Ramos (cell line): ENCODE measurements around the gene PRKAA1.
"Not testable (repeated sequence)": the region's sequence is repeated elsewhere in the genome, so short reads cannot be mapped to it uniquely, and the experiment has no call there.

Experiments
- in situ Hi-C: fragments of 300-500 bp; cut with MboI; formaldehyde crosslinking; loops from one replicate; pipeline ENCODE4 v1.14.3; 2022; ENCODE audit warnings: low sequenced_read_pairs; ENCODE audit not compliant: unreplicated experiment

The PRKAA1 gene

DNA sequence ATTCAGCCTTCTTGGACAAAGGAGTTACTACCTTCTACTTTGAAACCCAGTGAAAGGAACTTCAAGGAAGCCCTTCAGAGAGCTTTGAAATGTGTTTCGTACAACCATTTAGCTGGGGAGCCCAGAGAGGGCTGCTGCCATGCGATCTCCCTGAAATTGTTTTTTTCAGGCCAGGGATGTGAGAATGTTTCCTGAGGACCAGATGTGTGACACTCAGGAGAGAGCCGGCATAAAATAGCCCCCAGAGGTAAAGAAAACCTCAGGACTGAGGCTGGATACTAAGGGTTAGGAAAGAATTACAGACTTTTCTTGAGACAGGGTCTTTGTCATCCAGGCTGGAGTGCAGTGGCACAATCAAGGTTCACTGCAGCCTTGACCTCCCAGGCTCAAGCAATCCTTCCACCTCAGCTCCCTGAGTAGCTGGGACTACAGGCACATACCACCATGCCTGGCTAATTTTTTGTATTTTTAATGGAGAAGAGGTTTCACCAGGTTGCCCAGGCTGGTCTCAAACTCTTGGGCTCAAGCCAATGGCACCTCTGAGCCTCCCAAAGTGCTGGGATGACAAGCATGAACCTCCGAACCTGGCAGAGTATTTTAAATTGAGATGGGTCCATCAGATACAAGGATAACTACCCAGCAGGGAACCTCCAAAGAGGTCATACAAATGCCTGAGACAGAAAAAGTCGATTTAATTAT is 28.5 kb upstream of the PRKAA1 start:
- in situ Hi-C loops: no loop called here

DNA sequence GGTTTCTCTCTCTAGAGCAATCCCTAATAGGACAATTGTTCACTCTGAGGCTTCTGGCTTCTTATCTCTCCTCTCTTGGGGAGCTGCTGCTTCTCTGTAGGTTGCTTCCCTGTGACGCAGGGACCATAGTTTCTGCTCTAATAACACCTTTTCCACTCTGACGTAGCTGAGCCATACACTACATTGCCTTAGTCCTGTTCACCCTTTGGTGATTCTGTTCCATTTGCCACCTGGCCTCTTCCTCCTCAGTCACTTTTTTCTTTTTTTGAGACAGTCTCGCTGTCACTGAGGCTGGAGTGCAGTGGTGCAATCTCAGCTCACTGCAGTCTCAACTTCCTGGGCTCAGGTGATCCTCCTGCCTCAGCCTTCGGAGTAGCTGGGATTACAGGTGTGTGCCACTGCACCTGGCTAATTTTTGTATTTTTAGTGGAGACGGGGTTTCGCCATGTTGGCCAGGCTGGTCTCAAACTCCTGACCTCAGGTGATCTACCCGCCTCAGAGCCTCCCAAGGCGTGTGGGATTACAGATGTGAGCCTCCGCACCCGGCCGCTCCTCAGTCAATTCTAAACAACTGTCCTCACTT is 27.4 kb upstream of the PRKAA1 start:
- in situ Hi-C loops: not testable (repeated sequence)

DNA sequence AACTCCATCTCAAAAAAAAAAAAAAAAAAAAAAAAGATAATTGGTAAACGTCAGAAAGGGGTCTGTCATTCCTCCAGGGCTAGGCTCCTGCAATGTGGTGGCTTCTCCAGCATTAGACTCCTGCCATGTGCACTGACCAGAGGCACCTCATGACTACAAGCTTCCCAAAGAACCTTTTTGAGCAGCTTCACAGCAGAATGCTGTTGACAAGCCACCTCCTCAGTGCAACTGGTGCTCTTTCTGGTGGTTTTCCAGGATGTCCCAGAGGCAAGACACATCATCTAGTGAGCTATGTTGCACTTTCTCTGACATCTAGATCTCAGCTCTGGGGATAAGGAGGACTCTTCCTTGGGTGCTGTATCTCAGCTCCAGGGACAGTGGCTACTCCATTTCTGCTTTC is 25.3 kb upstream of the PRKAA1 start:
- in situ Hi-C loops: no loop called here

DNA sequence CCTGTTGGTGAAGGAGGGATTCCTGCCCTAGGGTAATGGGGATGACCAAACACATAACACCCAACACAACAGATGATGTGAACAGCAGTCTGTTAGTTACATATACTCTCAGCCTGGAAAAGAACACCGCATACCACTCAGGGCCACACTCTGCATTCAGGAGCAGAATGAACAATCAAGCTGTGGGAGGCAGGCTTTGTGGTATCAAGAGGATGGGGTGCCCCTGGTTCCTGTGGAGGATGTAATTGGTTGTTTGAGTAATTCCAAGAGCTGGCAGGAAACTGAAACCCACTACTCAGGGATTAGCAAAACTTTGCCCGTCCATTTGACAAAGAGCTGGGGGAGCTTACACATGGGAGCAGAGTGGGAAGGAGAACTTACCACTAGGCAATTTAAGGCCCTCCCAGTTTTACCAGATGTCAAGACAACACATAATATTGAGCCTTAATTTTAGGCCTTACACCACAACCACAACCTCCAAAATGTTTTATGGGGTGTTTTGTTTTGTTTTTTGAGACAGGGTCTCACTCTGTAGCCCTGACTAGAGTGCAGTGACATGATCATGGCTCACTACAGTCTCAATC is 15.6 kb upstream of the PRKAA1 start:
- in situ Hi-C loops: no loop called here

DNA sequence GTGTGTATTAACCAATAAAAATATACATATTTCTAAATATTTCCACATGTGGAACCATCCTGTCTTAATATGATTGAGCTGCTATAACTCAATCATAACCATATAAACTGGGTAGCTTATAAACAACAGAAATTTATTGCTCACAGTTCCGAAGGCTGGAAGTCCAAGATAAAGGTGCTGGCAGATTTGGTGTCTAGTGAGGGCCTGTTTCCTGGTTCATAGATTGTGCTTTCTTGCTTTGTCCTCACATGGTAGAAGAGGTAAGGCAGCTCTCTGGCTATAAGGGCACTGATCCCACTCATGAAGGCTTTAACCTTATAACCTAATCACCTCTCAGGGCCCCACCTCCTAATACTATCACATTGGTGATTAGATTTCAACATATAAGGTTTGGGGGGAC is 14.0 kb upstream of the PRKAA1 start:
- in situ Hi-C loops: no loop called here

DNA sequence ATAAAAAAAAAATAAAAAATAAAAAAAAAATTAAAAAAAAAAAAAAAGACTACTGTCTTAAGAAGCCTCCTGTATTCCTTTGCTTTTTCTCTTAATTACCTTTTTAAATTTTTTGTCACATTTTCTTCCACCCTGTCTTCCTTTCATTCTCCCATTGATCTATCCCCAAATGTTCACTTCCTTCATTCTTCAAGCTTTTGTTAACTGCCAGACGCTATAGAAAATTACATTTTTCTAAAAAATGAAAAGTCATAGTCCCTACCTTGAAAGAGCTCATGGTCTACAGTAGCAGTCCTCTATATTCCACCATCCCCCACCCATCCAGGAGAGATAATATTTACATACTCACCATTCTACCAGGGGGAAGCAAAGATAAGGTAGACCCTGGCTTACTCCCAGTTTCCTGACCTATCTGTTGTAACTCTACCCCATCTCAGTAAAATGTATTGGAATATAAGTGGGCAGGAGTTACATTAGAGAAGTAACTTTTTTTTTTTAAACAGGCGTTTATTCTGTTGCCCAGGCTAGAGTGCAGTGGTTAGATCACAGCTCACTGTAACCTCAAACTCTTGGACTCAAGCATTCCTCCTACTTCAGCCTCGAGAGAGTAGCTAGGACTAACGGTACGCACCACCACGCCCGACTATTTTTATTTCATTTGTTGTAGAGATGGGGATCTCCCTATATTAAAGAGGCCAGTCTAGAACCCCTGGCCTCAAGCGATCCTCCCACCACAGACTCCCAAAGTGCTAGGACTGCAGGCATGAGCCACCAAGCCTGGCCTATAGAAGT is 3.8 kb upstream of the PRKAA1 start:
- in situ Hi-C loops: no loop called here

DNA sequence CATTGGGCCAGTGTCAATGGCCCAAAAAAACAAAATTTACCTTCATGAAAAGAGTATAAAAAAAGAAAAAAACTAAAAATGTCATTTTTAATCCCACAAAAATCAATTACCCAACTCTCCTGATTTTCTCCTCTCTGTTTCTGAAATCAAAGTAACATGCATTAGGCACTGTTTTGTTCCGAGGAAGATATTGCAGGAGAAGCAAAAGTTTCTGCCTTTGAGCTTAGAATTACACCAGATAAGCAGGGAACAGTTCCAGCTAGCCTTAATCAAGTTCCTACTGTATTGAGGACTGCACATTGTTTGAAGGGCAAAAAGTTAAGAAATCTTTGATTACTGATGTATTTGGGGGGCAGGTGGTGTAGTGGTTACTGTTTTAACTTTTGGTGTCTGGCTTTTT is 1.1 kb upstream of the PRKAA1 start:
- in situ Hi-C loops: no loop called here

DNA sequence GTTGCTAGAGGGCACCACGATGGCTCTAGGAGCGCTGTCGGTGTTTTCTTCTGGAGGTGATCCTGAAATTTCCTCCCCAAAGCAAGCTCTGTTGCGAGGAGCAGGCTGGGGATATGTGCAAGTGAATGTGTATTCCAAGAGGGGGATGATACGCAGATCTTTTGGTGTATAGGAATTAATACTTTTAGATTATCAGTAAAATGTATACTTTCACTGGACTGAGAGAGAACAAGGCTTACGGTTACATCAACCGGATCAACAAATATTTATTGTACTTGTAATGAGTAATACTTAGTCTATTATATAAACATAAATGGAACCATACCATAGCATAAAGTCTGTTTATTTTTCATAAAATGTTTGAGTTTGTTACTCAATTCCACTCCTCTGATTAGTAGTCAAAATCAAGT is 632 bp upstream of the PRKAA1 start:
- in situ Hi-C loops: no loop called here

DNA sequence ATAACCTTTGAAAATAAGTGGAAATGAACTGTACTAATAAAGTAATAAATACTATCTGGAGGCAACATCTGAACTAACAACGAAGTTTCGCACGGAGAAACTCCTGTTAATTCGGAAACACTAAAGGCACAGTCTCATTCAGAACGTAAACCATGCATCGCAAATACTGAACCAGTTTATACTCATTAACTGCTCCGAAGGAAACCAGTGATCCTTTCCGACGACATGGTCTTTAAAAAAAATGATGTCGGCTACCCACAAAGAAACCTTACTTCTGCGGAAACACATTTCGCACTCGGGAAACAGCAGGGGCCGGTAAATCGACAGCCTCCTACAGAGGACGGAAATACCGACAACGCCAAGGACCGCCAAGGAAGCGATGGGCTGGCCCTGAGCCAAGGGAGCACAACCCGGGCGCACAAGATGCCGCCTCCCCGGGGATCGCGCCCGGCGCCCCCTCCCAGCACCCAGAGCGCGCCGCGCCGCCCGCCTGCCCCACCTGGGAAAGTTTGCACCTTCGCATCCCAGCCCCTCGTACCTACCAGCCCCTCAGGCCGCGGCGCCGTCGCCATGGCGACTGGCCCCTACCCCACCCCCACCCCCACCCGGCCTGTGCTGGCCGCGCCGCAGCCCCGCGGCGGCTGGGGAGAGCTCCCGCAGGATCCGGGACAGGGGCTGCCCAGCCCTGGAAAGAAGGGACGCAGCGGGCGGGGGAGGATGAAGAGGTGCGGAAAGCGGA is 732 bp downstream of the PRKAA1 start:
- in situ Hi-C loops: no loop called here

DNA sequence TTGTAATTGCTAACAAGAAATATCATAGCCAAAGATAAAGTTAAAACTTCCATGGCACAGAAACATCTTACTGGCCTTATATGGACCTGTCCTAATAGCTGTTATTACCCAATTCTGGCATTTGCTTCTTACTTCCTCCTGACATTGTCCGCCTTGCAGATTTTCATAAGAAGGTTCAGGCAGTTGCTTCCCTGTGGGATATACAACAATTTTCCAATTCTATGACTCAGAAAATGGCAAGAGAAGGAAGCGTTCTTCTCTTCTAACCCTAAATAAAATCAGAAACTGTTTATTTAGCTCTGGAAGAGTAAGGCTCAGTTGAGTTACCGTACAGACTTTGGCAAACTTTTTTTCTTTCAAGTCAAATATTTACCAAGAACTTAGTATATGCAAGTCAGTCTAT is 1.7 kb downstream of the PRKAA1 start:
- in situ Hi-C loops: no loop called here

DNA sequence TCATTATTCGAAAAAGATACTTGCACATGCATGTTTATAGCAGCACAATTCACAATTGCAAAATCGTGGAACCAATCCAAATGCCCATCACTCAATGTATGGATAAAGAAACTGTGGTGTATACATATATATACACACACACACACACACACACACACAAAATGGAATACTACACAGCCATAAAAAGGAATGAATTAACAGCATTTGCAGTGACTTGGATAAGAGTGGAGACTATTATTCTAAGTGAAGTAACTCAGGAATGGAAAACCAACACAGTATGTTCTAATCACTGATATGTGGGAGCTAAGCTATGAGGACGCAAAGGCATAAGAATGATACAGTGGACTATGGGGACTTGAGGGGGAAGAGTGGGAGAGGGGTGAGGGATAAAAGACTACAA is 3.3 kb downstream of the PRKAA1 start:
- in situ Hi-C loops: loop anchor here (5.0 kb wide), 1 partner anchor 38 kb away; the partner anchor contains the start of gene TTC33

DNA sequence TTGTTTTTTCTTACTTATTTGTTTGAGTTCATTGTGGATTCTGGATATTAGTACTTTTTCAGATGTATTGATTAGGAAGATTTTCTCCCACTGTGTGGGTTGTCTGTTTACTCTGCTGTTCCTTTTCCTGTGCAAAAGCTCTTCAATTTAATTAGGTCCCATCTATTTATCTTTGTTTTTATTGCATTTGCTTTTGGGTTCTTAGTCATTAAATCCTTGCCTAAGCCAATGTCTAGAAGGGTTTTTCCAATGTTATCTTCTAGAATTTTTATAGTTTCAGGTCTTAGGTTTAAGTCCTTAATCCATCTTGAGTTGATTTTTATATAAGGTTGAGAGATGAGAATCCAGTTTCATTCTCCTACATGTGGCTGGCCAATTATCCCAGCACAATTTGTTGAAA is 3.8 kb downstream of the PRKAA1 start:
- in situ Hi-C loops: loop anchor here (5.0 kb wide), 1 partner anchor 37 kb away; the partner anchor contains the start of gene TTC33

DNA sequence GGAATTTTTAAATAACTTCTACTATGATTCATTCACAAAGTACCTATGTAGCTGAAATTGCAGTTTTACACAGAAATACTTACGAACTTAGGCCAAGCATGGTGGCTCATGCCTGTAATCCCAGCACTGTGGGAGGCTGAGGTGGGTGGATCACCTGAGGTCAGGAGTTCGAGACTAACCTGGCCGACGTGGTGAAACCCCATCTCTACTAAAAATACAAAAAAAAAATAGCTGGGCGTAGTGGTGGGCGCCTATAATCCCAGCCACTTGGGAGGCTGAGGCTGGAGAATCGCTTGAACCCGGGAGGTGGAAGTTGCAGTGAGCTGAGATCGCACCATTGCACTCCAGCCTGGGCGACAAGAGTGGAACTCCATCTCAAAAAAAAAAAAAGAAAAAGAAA is 5.5 kb downstream of the PRKAA1 start:
- in situ Hi-C loops: loop anchor here (5.0 kb wide), 1 partner anchor 35 kb away; the partner anchor contains the start of gene TTC33

DNA sequence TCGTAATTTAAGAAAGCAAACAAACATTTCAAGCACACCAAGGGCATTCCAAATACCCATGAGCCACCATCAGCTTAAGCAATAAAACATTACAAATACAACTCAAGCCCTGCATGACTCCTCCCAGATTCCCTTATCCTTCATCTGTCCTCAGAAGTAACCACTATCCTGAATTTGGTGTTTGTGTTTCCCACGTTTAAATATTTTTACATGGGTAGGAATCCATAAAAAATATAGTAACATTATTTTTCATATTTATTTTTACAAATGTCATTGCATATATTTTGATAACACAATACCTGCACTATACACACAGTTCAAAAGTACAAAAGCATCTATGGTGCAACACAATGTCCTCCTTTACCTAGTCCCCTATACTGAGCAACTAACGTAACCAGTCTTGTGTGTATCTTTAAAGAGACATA is 6.4 kb downstream of the PRKAA1 start:
- in situ Hi-C loops: loop anchor here (5.0 kb wide), 1 partner anchor 34 kb away; the partner anchor contains the start of gene TTC33

DNA sequence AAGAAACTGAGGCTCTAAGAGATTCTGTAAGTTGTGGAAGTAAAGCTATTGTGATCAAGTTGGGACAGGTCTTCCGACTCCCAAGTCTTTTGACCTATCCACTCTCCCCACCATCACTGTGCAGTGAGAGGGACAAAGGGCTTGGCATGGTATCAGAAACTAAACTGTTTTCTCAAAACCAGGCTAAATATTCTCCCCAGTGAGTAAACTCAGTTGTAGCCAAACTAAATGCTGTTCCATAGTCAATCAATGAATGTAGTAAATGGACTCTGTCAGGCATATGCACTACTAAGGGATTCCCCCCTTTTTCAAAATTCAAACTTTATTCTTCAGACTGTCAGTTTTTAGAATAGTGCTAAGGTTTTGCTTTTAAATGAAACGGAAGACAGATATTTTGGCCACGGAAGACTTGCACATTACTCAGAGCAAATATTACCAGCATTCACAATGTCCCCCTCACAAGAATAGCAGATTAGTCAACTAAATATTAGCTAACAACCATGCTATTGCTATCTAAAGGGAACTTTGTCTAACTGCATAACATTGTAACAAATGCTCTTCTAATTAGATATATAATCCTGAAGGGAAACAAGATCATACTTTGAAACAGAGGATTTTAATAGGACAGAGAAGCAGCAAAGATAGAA is 7.1 kb downstream of the PRKAA1 start:
- in situ Hi-C loops: loop anchor here (5.0 kb wide), 1 partner anchor 34 kb away; the partner anchor contains the start of gene TTC33

DNA sequence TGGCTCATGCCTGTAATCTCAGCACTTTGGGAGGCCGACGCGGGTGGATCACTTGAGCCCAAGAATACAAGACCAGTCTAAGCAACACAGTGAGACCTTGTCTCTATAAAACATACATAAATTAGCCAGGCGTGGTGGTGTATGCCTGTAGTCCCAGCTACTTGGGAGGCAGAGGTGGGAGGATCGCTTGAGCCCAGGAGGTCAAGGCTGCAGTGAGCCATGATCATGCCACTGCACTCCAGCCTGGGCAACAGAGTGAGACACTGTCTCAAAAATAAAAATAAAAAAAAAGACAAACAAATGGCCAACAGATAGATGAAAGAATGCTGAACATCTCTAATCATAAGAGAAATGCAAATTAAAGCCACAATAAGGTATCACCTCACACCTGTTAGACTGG is 9.2 kb downstream of the PRKAA1 start:
- in situ Hi-C loops: not testable (repeated sequence)

DNA sequence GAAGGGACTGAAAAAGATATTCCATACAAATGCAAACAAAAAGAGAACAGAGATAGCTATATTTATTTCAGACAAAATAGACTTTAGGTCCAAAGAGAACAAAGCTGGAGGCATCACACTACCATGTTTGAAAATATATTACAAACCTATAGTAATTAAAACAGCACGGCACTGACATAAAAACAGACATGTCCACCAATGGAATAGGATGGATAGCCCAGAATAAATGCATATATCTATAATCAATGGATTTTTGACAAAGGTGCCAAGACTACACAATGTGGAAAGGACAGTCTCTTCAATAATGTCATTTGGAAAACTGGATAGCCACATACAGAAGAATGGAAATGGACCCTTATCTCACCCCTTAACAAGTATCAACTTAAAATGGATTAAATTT is 10.2 kb downstream of the PRKAA1 start:
- in situ Hi-C loops: no loop called here

DNA sequence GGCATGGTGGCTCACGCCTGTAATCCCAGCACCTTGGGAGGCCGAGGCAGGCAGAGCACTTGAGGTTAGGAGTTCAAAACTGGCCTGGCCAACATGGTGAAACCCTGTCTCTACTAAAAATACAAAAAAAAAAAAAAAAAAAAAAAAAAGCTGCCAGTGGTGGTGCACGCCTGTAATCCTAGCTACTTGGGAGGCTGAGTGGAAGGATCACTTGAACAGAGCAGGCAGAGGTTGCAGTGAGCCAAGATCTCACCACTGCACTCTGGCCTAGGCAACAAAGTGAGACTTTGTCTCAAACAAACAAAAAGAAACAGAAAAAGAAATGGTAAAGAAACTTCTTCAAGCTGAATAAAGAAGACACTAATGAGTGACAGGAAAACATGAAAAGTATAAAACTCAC is 11.5 kb downstream of the PRKAA1 start:
- in situ Hi-C loops: not testable (repeated sequence)

DNA sequence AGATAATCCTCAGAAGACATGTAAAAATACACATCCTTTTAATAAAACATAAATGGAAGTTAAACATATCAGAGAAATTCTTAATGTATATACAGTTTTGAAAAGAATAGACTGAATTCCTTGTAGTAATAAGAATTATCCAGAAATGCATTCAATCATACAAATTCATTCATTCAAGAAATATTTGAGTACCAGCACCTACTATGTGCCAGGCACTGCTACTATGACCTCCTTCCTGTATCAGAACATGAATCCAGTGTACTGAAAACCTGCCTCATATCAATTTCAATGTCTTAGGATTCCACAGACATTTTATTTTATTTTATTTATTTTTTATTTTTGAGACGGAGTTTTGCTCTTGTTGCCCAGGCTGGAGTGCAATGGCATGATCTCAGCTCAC is 13.3 kb downstream of the PRKAA1 start:
- in situ Hi-C loops: no loop called here
